Esophagus squamous epithelium (tissue), 5 donors: ENCODE results near the gene SCYL3. TPM values are rescaled to one million over a fixed set of nuclear protein-coding genes. Genes with fewer than 3 reads are reported as not detected.

Experiments used
- DNase-seq: peaks from one replicate; lab custom pipeline; 2025; lab: John Stamatoyannopoulos, UW
- H3K27ac ChIP-seq, 4 donors: fragments of 200-600 bp; sonication (generic); one replicate each; pipeline ENCODE4 v1.5.1; 2016 to 2019; ENCODE audit warnings: mild to moderate bottlenecking in 1 of 4
- H3K27me3 ChIP-seq, 4 donors: fragments of 200-600 bp; sonication (generic); 1 replicate in 3 of 4; 2 replicates in 1 of 4; pipeline versions ENCODE4 v1.5.1 to v1.6.0; 2017 to 2021; ENCODE audit warnings: antibody characterized with exemption in 1 of 4
- H3K36me3 ChIP-seq, 3 donors: fragments of 200-600 bp; sonication (generic); one replicate each; pipeline ENCODE4 v1.5.1; 2016 to 2019
- H3K4me1 ChIP-seq, 3 donors: fragments of 200-600 bp; sonication (generic); one replicate each; pipeline ENCODE4 v1.5.1; 2017 to 2019
- H3K4me3 ChIP-seq, 4 donors: fragments of 200-600 bp; sonication (generic); 1 replicate in 3 of 4; 2 replicates in 1 of 4; pipeline ENCODE4 v1.5.1; 2016 to 2019; ENCODE audit warnings: mild to moderate bottlenecking in 2 of 4, moderate library complexity in 1 of 4
- H3K9me3 ChIP-seq, 3 donors: fragments of 200-600 bp; sonication (generic); one replicate each; pipeline ENCODE4 v1.5.1; 2016 to 2019
- CTCF ChIP-seq, 6 experiments: fragments of 450-650 bp in 4 of 6; fragments of 200-600 bp in 2 of 6; sonication (generic) in 2 of 6; IDR thresholded peaks; one replicate each; pipeline ENCODE4 v1.5.1; 2016 to 2019; ENCODE audit warnings: antibody characterized with exemption in 6 of 6, mild to moderate bottlenecking in 4 of 6, moderate library complexity in 4 of 6
- POLR2A ChIP-seq, 4 donors: fragments of 450-650 bp; IDR thresholded peaks; one replicate each; pipeline ENCODE4 v1.6.1; 2017; ENCODE audit warnings: antibody characterized with exemption in 4 of 4, mild to moderate bottlenecking in 4 of 4, moderate library complexity in 3 of 4
- WGBS, 2 donors: methylation state at CpG; one replicate each; pipeline ENCODE4 v1.1.5; 2018; 5-methylcytosine and 5-hydroxymethylcytosine counted together
- intact Hi-C: fragments of 100-400 bp; cut with DNase I; formaldehyde crosslinking; loops from one replicate; pipeline ENCODE4 v1.15.0; 2022
- total RNA-seq, 4 donors: library from RNA; depleted of rRNA; stranded (reverse); fragments of >200 nt; gene quantifications; one replicate each; pipeline ENCODE4 v1.1.0, GENCODE V29; 2016
- donor health status: DM: yes; HTN: yes; CAD: no.

Gene SCYL3
- total RNA-seq, 4 donors from 2014 or later = 4.8 to 10.1 (median 9.2) TPM

- no peak for DNase-seq
- Histone ChIP-seq H3K27me3 (no peaks in the 10 kb centered on the region), H3K4me1 (no peaks in the 10 kb centered on the region), H3K27ac (no peak overlapping the region), H3K9me3 (no peaks in the 10 kb centered on the region), H3K36me3 (peaks cover 0 to 59% (median 0%) of the 10 kb centered on the region in 3 donors), H3K4me3 (no peak overlapping the region)
- intact Hi-C loops = no loop called here
- 76 to 93% methylated on average over 3 to 4 of the region's 4 CpGs for WGBS, 2 donors
- TF ChIP-seq POLR2A (IDR thresholded peaks at IDR 0.05) (no peak), CTCF (IDR thresholded peaks at IDR 0.05) (no peak)
Measured at GRCh38 chr1:169833179-169833901, 60.4 kb downstream of the SCYL3 start.

GRCh38 chr1:169829671-169830070, 64.0 kb downstream of the SCYL3 start:
- WGBS, 2 donors = 91 to 100% methylated on average over 1 of the region's 1 CpG
- H3K27me3 ChIP-seq = no peaks in the 10 kb centered on the region
- no peaks in the 10 kb centered on the region for H3K9me3 ChIP-seq
- no peaks in the 10 kb centered on the region for H3K4me1 ChIP-seq
- TF ChIP-seq CTCF (IDR thresholded peaks at IDR 0.05) = no peak
- TF ChIP-seq POLR2A (IDR thresholded peaks at IDR 0.05) = no peak
- intact Hi-C loops = no loop called here
- no peak overlapping the region for H3K27ac ChIP-seq
- H3K4me3 ChIP-seq = no peak overlapping the region
- DNase-seq = no peak
- peaks cover 0 to 68% (median 0%) of the 10 kb centered on the region in 3 donors for H3K36me3 ChIP-seq

- Histone ChIP-seq H3K36me3 (peaks cover 0 to 61% (median 0%) of the 10 kb centered on the region in 3 donors), H3K27me3 (no peaks in the 10 kb centered on the region), H3K4me1 (no peaks in the 10 kb centered on the region), H3K27ac (no peak overlapping the region), H3K9me3 (no peaks in the 10 kb centered on the region), H3K4me3 (no peak overlapping the region)
- intact Hi-C loops = no loop called here
- no peak for DNase-seq
- TF ChIP-seq CTCF (IDR thresholded peaks at IDR 0.05) (no peak), POLR2A (IDR thresholded peaks at IDR 0.05) (no peak)
- 96 to 100% methylated on average over 3 of the region's 3 CpGs for WGBS, 2 donors
Measured at GRCh38 chr1:169824153-169824552, 69.5 kb downstream of the SCYL3 start.

- 93 to 95% methylated on average over 7 of the region's 7 CpGs for WGBS, 2 donors
- H3K27ac ChIP-seq = no peak overlapping the region
- intact Hi-C loops = no loop called here
Measured at GRCh38 chr1:169821500-169821899, 72.2 kb downstream of the SCYL3 start.

GRCh38 chr1:169816617-169817016, 77.1 kb downstream of the SCYL3 start:
- H3K4me3 ChIP-seq = no peak overlapping the region
- no peak for DNase-seq
- WGBS, 2 donors = 63 to 88% methylated on average over 1 of the region's 1 CpG
- TF ChIP-seq POLR2A (IDR thresholded peaks at IDR 0.05) (no peak), CTCF (IDR thresholded peaks at IDR 0.05) (no peak)
- no peak overlapping the region for H3K27ac ChIP-seq
- intact Hi-C loops = no loop called here
- H3K4me1 ChIP-seq = no peaks in the 10 kb centered on the region
- H3K27me3 ChIP-seq = no peaks in the 10 kb centered on the region
- H3K9me3 ChIP-seq = no peaks in the 10 kb centered on the region
- H3K36me3 ChIP-seq = peaks cover 0 to 8% (median 0%) of the 10 kb centered on the region in 3 donors

More at GRCh38 chr1:169821500-169821899, 72.2 kb downstream of the SCYL3 start:
- no peak for TF ChIP-seq POLR2A (IDR thresholded peaks at IDR 0.05)
- Histone ChIP-seq H3K4me1 (no peaks in the 10 kb centered on the region), H3K36me3 (peaks cover 0 to 37% (median 0%) of the 10 kb centered on the region in 3 donors), H3K27me3 (no peaks in the 10 kb centered on the region), H3K4me3 (no peak overlapping the region), H3K9me3 (no peaks in the 10 kb centered on the region)
- DNase-seq = no peak
